Activated T-cell treated with anti-CD3 and anti-CD28 coated beads for 24 hours (primary cell): ENCODE results near the gene LHX6.

ENCODE experiments used
- DNase-seq: peaks from one replicate; pipeline ENCODE4 v3.0.0-alpha.2; 2020; ENCODE audit warnings: low read depth

Gene LHX6

DNA sequence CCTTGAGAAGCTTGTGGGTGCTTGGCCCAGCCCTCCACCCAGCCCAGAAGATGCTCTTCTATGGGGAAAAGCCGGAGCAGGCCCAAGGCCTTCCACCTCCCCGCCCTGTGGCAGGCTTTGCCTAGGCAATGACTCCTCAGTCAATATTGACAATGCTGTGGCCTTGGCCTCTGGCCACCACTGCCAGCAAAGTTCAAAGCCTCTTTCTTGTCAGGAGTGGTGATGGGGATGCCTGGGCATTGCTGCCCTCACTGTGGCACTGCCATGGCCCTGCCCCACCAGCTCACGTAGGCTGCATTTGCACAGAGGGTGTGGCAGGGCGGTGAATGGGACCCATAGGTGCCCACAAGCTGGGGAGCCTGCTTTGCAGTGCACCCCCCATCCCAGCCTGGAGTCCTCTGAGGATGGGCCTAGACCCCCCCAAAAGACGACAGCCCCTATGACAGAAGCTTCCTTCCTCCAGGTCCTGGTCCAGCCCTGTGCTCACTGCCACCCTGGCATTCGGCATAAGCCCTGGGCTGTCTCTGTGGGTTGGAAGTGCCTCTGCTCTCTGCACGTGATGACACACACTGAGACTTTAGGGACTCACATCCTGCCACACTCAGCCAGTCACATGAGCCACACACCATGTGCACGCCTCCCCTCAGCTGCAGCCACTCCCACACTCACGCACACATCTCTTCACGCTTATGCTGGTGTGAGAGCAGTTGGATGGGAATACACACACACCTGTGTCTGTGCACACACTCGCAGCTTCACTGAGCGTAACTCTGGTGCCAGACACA lies 38.0 kb downstream of the LHX6 start:
- DNase-seq, result no peak

DNA sequence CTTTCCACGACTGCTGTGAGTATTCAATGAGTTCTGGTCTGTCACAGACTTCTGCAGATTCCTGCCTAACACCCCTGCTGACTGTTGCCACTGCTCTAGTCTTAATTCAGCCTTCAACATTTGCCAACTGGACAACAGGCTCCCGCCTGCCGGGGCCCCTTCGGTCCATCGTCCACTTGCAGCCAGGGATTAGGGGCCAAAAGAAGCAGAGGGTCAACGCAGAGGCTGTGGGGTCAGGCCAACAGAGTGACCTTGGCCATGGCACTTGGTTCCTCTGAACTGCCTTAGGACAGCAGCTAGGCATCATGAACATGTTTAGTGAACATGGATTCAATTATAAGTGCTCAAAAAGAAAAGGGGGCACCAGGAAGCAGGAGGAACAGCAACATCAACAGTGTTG lies 40.4 kb downstream of the LHX6 start:
- DNase-seq, result no peak

DNA sequence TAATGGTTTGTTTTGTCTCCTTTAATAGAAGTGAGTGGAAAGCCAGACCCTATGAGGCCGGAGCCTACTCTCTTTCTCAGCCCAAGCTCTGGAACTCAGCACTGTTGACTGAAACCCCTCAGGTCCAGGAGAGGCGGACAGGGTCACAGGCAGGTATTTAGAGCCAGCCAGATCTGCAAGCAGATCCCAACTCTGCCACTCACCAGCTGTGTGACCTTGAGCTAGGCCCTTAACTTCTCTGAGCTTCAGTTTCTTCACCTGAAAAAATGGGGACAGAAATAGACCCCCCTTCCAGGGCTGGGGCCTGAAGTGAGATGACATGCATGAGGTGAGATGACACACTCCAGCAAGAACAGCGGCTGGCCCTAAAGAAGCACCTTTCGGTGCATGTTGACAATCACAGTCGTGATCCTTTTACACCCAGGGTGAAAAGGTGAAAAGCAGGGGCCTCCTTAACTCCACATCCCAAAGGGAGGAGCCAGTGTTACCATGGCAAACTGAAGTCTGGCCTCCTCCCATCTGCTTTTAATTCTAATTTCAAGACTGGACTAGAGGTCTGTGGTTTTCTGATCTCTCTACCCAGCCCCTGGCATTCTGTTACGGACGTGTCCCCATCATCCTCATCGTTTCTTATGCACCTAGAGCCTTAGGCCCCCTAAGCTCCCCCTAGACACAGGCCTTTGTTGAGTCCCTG lies 41.8 kb downstream of the LHX6 start:
- no peak for DNase-seq

DNA sequence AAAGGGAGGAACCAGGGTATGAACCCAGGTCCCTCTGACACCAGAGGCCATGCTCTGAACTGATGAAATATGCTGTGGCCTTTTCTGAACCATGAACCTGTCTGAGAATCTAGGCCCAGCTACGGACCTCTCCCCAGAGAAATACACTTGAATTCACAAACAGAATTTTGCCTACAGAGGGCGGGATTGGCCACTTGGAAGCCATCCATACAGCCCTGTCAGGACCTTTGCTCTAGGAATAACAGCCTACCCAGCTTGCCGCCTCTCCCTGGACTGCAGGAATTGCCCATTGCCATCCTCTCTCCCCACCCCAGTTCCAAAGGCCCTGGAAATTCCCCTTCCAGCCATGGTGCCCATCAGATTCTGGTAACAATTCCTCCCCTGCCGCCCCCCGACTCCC lies 42.5 kb downstream of the LHX6 start:
- no peak for DNase-seq

DNA sequence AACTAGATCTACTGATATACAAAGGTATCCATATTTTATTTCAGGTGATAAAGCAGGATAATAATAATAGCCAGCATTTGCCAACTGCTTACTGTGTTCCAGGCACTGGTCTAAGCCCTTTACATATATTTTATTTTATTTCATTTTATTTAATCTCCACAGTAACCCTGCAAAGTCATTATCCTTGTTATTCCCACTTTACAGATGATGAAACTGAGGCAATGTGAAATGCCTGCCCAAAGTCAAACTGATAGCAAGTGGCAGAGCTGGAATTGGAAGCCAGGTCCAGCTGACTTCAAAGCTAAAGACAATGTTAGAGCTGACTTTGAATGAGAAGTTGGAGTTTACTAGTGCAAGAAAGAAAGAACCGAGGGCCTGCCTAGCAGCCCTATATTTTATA lies 44.2 kb downstream of the LHX6 start:
- no peak for DNase-seq

DNA sequence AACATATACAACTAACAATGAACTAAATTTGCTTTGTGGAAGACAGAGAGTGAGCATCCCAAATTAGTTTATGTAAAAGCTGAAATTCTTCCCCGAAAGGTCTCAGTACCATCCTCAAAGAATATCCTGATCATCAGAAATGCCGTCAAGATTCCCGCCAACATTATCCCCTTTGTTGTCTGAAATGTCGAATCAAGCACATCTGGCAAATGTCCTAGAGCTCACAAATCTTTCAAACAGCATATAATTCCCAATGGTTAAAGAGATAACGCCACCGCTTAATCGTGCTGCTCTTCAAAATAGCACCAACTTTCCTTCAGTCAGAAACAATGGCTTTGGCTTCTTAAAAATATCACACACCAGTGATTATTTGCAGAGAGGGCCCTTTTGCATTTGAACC lies 45.3 kb downstream of the LHX6 start:
- no peak for DNase-seq

GRCh38 chr9:122180633-122181032 lies 48.1 kb downstream of the LHX6 start:
- DNase-seq, result no peak

GRCh38 chr9:122179690-122180074 lies 49.1 kb downstream of the LHX6 start:
- no peak for DNase-seq

DNA sequence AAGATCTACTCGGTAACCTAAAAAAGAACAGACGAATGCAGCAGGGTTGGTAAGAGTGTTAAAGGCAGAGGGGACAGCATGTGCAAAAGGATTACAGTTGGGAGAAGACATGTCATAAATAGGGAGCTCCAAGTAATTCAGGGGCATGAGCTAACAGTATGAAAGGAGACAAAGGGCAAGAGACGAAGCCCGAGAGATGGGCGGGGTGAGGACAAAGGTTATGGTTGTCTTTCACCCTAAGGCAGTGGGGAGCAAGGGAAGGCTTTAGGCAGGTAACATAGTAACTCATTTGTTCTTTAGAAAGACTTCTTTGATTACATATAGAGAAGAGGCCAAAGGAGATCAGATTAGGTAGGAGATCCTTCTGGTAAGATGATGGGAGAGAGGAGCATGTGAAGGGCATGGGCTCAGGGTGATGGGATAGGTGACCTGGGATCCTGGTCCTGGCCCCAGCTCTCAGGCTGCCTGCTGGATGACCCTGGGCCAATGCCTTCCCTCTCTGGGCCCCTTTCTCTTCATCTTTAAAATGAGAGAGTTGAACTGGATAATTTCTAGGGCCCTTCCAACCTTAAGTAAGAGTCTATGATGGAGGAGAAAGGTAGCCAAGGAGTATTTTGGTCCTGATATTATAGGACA lies 49.6 kb downstream of the LHX6 start:
- no peak for DNase-seq

- DNase-seq, result no peak
These were observed 51.8 kb downstream of the LHX6 start for GRCh38 chr9:122176916-122177315.

GRCh38 chr9:122173670-122174069 lies 55.1 kb downstream of the LHX6 start:
- no peak for DNase-seq

- DNase-seq, result no peak
These were observed 56.6 kb downstream of the LHX6 start for GRCh38 chr9:122172131-122172530.

GRCh38 chr9:122168356-122168755 lies 60.4 kb downstream of the LHX6 start:
- DNase-seq, result no peak

- no peak for DNase-seq
These were observed 64.5 kb downstream of the LHX6 start for GRCh38 chr9:122164286-122164685.

GRCh38 chr9:122162415-122162814 lies 66.3 kb downstream of the LHX6 start:
- no peak for DNase-seq

- DNase-seq, result no peak
These were observed 68.9 kb downstream of the LHX6 start for GRCh38 chr9:122159925-122160246.

DNA sequence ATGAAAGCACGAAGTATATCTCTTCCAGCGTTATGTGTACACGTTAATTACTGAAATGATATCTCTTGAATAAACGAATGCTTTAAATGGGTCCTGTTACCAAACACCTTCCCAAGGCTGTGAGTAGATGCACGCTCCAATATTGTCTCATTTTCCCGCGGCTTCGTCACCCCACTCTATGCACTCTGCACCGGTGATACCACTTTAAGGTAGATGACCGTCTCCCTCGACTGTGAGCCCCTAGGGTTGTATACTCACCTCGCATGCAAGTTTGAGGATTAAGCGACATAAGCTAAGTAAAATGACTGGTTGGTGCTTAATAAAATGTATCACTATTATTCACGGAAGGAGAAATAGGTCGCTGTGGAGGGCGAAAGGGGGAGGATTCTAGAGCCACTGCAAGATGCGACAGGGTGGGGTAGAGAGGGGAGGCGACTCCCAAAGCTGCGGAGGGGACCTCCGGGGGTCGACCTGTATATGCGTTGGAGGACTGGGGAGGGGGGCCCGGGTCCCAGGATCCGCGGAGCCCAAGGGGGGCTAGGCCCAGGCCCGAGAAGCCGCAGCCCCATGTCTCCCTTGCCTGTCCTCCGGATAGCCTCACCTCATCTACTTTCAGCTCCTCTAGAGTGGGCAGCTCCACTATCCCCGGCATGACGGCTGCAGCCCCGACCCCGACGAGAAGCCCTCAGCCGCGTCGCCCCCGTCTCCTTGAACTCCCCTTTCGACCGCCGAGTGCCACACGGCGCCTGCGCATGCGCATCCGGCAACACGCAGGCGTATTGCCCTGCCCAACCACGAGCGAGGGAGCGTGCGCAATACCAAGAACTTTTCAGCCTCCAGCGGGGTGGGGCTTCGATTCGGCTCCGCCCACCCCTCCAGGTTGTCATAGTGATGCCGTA lies 69.5 kb downstream of the LHX6 start, which contains the start of the genes MORN5 and NDUFA8:
Gene MORN5, plus strand, starts transcription at position 883 of the 899 bp plus-strand sequence. CDS start 65 bp downstream, outside the sequence.
Gene NDUFA8, minus strand, starts transcription at position 754 of the 899 bp plus-strand sequence. Its CDS starts 102 bp downstream, at position 652.
- peak; percentile 94 for DNase-seq

DNA sequence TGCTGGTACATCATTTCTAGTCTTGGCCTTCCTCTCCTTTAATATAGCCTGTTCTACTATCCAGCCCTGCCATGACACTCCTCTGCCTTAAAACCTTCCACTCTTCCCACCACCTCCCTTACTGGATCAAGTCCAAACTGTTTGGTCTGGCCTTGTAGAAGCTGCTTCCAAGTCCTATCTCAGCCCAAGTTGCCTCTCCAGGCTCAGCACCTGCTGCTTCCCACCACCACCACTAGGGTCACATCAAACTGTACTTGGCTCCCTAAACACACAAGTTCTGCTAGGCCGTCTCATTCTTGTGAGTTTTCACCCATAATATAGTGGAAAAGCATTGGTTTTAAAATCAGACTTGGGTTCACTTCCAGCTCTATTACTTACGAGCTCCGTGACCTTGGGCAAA lies 70.6 kb downstream of the LHX6 start:
- peak; percentile 5 for DNase-seq

DNA sequence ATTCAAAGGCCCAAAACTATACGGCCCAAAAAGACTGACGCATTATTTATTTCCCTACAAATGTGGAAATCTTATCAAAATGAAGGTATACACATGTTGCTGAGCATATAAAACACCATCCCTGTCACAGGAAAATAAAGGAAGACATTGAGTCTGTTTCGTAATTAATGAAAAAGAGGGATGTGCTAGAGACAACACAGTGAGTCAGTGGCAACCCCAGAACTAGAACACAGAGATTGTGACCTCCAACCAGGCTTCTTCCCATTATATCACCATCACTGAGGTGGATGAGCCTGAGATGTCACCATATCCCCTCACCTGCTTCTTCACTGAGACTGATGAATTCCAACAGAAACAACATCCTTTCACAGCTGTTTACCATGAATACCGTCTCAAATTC lies 73.0 kb downstream of the LHX6 start:
- no peak for DNase-seq
